Stimulated activated naive CD8-positive, alpha-beta T cell treated with anti-CD3 and anti-CD28 coated beads, Interleukin-15, Interleukin-2, amounts not matched to agents 100 ng/mL and 50 ng/mL, for 24 hours (primary cell): Measurements from ENCODE around the gene BOLA2B.

Experiments
- H3K27ac Mint-ChIP-seq: one replicate; pipeline ENCODE4 v1.8.0; 2021; ENCODE audit warnings: mild to moderate bottlenecking, mixed read lengths
- H3K27me3 Mint-ChIP-seq: one replicate; pipeline ENCODE4 v1.8.0; 2021; ENCODE audit warnings: mixed read lengths
- H3K36me3 Mint-ChIP-seq: one replicate; pipeline ENCODE4 v1.8.0; 2021; ENCODE audit warnings: low read depth, mixed read lengths
- H3K4me1 Mint-ChIP-seq: one replicate; pipeline ENCODE4 v1.8.0; 2021; ENCODE audit warnings: low read depth, mixed read lengths
- H3K4me3 Mint-ChIP-seq: one replicate; pipeline ENCODE4 v1.8.0; 2021; ENCODE audit warnings: mild to moderate bottlenecking, mixed read lengths
- H3K9me3 Mint-ChIP-seq: one replicate; pipeline ENCODE4 v1.8.0; 2021; ENCODE audit warnings: mixed read lengths

The BOLA2B gene

DNA sequence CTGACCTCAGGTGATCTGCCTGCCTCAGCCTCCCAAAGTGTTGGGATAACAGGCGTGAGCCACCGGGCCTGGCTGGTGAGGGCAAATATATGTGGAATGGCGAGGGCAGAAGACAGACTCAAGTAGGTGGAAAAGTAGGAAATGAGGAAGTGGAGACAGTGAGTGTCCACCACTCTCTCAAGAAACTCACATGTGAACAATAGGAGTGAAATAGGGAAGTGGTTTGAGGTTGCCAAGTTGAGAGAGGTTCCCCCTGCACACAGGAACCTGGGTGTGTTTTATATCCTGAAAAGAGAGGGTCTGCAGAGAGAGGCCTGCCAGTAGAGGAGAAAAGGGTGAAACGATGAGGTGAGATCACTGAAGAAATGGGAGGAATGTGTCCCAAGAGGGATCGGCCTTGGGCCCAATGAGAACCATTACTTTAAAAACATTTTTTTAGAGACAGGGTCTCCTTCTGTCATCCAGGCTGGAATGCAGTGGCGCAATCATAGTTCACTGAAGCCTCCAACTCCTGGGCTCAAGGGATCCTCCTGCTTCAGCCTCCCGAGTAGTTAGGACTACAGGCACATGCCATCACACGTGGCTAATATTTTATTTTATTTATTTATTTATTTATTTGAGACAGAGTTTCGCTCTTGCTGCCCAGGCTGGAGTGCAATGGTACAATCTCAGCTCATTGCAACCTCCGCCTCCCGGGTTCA lies 27.1 kb downstream of the BOLA2B start:
- Mint-ChIP-seq H3K9me3 (peaks cover 4% of the 10 kb centered on the region), H3K36me3 (no peaks in the 10 kb centered on the region), H3K27me3 (no peaks in the 10 kb centered on the region), H3K27ac (peak overlapping the region; percentile 23), H3K4me1 (peaks cover 40% of the 10 kb centered on the region), H3K4me3 (no peak overlapping the region)

DNA sequence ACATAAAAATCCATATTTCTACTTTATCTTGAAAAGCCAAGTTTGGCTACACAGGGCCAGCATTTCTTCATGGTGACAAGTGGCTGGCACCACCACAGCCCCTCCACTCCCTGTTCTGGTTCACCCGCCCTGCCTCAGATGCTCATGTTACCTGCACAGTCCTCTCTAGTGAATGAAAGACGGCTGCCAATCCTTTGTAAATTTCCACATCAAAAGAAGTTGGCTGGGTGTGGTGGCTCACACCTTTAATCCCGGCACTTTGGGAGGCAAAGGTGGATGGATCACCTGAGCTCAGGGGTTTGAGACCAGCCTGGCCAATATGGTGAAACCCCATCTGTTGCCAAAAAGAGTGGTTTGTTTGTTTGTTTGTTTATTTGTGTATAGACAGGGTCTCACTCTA lies 29.9 kb downstream of the BOLA2B start:
- peaks cover 40% of the 10 kb centered on the region for H3K4me1 Mint-ChIP-seq
- H3K27me3 Mint-ChIP-seq = no peaks in the 10 kb centered on the region
- no peak overlapping the region for H3K4me3 Mint-ChIP-seq
- no peaks in the 10 kb centered on the region for H3K36me3 Mint-ChIP-seq
- peaks cover 4% of the 10 kb centered on the region for H3K9me3 Mint-ChIP-seq
- no peak overlapping the region for H3K27ac Mint-ChIP-seq

DNA sequence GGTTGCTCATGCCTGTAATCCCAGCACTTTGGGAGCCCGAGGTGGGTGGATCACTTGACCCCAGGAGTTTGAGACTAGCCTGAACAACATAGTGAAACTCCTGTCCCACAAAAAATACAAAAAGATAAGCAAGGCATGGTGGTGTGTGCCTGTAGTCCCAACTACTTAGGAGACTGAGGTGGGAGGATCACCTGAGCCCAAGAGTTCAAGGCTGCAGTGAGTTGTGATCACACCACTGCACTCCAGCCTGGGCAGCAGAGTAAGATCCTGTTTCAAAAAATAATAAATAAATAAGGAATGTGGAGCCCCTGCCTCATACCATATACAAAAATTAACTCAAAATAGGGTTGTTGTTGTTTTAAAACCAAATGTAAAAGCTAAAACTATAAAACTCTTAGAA lies 36.3 kb downstream of the BOLA2B start:
- no peak overlapping the region for H3K4me3 Mint-ChIP-seq
- no peaks in the 10 kb centered on the region for H3K36me3 Mint-ChIP-seq
- H3K27ac Mint-ChIP-seq = no peak overlapping the region
- no peaks in the 10 kb centered on the region for H3K9me3 Mint-ChIP-seq
- H3K27me3 Mint-ChIP-seq = no peaks in the 10 kb centered on the region
- peaks cover under 1% of the 10 kb centered on the region for H3K4me1 Mint-ChIP-seq

DNA sequence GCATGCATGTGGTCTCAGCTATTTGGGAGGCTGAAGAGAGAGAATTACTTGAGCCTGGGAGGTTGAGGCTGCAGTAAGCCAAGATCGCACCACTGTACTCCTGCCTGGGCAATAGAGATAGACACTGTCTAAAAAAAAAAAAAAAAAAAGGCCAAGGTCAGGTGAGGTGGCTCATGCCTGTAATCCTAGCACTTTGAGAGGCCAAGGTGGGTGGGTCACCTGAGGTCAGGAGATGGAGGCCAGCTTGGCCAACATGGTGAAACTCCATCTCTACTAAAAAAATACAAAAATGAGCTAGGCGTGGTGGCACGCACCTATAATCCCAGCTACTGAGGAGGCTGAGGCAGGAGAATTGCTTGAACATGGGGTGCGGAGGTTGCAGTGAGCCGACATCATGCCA lies 38.3 kb downstream of the BOLA2B start:
- no peak overlapping the region for H3K4me3 Mint-ChIP-seq
- H3K36me3 Mint-ChIP-seq = no peaks in the 10 kb centered on the region
- no peaks in the 10 kb centered on the region for H3K27me3 Mint-ChIP-seq
- no peaks in the 10 kb centered on the region for H3K9me3 Mint-ChIP-seq
- no peak overlapping the region for H3K27ac Mint-ChIP-seq
- no peaks in the 10 kb centered on the region for H3K4me1 Mint-ChIP-seq

DNA sequence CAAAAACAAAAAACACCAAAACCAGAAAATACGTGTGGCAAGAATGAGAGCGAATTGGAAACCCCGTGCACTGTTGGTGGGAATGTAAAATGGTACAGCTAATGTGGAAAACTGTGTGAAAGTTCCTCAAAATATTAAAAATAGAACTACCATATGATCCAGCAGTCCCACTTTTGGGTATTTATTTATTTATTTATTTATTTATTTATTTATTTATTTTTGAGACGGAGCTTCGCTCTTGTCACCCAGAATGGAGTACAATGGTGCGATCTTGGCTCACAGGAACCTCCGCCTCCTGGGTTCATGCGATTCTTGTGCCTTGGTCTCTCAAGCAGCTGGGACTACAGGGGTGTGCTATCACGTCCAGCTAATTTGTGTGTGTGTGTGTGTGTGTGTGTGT lies 40.9 kb downstream of the BOLA2B start:
- no peaks in the 10 kb centered on the region for H3K4me1 Mint-ChIP-seq
- H3K9me3 Mint-ChIP-seq = peaks cover 4% of the 10 kb centered on the region
- H3K4me3 Mint-ChIP-seq = no peak overlapping the region
- no peak overlapping the region for H3K27ac Mint-ChIP-seq
- H3K27me3 Mint-ChIP-seq = no peaks in the 10 kb centered on the region
- H3K36me3 Mint-ChIP-seq = peaks cover 7% of the 10 kb centered on the region

DNA sequence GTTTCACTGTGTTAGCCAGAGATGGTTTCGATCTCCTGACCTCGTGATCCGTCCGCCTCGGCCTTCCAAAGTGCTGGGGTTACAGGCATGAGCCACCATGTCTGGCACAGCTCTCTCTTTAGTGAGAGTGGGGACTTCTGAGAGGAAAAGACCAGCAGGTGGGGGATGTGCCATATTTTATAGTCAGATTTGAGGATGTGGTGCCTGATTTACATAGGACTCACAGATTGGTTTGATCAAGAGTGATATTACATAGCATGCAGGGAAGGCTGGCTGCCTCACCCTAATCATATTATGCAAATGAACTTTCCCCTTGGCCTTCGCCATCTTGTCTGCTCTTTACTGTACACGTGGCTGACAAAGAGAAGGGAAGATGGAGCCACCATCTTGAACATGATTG lies 42.4 kb downstream of the BOLA2B start:
- Mint-ChIP-seq H3K9me3 (peaks cover 4% of the 10 kb centered on the region), H3K36me3 (peaks cover 7% of the 10 kb centered on the region), H3K27me3 (no peaks in the 10 kb centered on the region), H3K4me1 (no peaks in the 10 kb centered on the region), H3K27ac (no peak overlapping the region), H3K4me3 (no peak overlapping the region)

DNA sequence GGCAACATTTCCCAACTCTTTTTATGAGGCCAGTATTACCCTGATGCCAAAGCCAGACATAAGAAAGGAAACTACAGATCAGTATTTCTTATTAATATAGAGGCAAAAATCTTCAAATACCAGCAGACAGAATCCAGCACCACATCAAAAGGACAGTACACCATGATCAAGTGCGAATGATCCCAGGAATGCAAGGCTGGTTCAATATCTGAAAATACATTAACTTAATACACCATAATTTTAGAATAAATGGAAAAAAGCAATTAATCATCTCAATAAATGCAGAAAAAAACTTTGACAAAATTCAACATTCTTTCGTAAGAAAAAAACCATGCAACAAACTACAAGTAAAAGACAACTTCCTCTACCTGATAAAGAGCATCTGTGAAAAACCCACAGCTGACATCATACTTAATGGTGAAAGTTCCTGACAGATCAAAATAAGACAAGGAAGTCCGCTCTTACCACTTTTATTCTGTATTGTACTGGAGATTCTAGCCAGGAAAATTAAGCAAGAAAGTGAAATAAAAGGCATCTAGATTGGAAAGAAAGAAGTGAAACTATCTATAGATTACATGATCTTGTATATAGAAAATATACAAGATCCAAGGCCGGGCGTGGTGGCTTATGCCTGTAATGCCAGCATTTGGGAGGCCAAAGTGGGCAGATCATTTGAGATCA lies 44.1 kb downstream of the BOLA2B start:
- Mint-ChIP-seq H3K4me1 (no peaks in the 10 kb centered on the region), H3K9me3 (peaks cover 4% of the 10 kb centered on the region), H3K27ac (no peak overlapping the region), H3K27me3 (no peaks in the 10 kb centered on the region), H3K36me3 (peaks cover 7% of the 10 kb centered on the region), H3K4me3 (no peak overlapping the region)

DNA sequence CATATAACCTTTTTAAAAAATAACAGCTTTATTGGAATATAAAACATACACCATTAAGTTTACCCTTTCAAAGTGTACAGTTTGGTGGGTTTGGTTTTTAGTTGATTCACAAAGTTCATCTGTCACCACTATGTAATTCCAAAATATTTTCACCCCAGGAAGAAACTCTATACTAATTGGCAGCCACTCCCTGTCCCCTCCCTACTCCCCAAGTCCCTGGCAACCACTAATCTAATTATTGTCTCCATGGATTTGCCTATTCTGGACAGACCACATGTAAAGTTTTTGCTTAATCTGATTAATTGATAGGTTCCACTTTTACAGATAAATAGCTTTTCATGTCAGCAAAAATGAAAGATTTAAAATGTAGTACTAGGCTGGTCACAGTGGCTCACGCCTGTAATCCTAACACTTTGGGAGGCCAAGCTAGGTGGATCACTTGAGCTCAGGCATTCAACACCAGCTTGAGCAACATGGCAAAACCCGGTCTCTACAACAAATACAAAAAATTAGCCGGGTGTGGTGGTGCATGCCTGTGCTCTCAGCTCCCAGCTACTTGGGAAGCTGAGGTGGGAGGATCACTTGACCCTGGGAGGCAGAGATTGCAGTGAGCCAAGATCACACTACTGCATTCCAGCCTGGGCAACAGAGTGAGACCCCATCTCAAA lies 45.5 kb downstream of the BOLA2B start:
- no peak overlapping the region for H3K4me3 Mint-ChIP-seq
- H3K27ac Mint-ChIP-seq = no peak overlapping the region
- peaks cover 7% of the 10 kb centered on the region for H3K36me3 Mint-ChIP-seq
- peaks cover 4% of the 10 kb centered on the region for H3K9me3 Mint-ChIP-seq
- no peaks in the 10 kb centered on the region for H3K27me3 Mint-ChIP-seq
- peaks cover 6% of the 10 kb centered on the region for H3K4me1 Mint-ChIP-seq

DNA sequence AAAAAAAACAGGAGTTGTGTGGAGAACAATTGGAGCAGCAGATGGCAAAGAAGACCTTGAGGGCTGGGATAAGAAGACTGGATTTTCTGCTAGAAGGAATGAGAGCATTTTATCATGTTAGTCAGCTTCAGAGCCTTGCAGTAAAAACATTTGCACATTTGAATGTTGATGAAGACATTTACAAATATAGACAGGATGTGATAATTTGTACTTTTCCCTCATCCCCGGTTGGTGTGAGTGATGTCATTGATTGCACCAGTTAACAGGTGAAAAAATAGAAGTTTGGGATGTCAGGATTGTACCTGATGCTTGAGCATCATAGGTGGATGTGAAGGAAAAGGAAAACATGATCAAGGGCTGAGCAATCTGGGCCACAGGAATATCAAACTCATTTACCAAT lies 47.8 kb downstream of the BOLA2B start:
- Mint-ChIP-seq H3K27ac (no peak overlapping the region), H3K4me3 (no peak overlapping the region), H3K27me3 (no peaks in the 10 kb centered on the region), H3K4me1 (peaks cover 13% of the 10 kb centered on the region), H3K36me3 (peaks cover 7% of the 10 kb centered on the region), H3K9me3 (peaks cover 4% of the 10 kb centered on the region)

DNA sequence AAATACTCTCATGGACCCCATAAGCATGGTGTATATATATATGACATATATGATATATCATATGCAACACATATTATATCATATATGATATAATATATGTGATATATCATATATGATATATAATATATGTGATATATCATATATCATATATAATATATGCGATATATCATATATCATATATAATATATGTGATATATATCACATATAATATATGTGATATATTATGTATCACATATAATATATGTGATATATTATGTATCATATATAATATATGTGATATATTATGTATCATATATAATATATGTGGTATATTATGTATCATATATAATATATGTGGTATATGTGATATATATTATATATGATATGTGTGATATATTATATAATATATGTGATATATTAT lies 48.5 kb downstream of the BOLA2B start:
- Mint-ChIP-seq H3K4me1 (peaks cover 15% of the 10 kb centered on the region), H3K27ac (no peak overlapping the region), H3K4me3 (no peak overlapping the region), H3K9me3 (peaks cover 4% of the 10 kb centered on the region), H3K36me3 (peaks cover 7% of the 10 kb centered on the region), H3K27me3 (no peaks in the 10 kb centered on the region)

DNA sequence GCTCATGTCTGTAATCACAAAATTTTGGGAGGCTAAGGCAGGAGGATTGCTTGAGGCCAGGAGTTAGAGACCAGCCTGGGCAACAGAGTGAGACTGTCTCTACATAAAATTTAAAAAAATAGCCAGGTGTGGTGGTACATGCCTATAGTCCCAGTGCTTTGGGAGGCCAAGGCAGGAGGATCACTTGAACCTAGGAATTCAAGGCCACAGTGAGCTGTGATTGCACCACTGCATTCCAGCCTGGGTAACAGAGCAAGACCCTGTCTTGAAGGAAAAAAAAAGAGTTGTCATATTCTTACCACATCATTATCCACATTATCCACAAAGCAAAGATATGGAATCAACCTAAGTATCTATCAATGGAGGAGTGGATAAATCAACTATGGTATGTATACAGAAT lies 49.4 kb downstream of the BOLA2B start:
- Mint-ChIP-seq H3K27me3 (no peaks in the 10 kb centered on the region), H3K4me1 (peaks cover 22% of the 10 kb centered on the region), H3K27ac (no peak overlapping the region), H3K4me3 (no peak overlapping the region), H3K9me3 (no peaks in the 10 kb centered on the region), H3K36me3 (peaks cover under 1% of the 10 kb centered on the region)

DNA sequence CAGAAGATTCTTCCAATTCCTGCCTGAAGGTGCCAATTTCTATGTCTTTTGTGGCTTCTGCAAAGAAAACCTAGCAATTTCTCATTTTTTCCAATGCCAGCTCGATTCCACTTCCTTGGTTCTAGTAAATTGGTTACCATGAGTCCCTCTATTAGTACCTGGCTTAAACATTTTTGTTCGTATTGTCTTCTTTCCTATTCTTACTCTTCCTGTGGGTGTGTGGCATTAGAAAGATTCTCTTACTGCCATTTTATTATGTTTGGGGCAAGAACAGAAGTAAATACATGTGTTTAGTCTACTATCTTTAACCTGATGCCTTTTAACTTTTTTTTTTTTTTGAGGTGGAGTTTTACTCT lies 50.1 kb downstream of the BOLA2B start:
- H3K4me3 Mint-ChIP-seq = no peak overlapping the region
- no peaks in the 10 kb centered on the region for H3K9me3 Mint-ChIP-seq
- no peaks in the 10 kb centered on the region for H3K36me3 Mint-ChIP-seq
- peak overlapping the region; percentile 43 for H3K27ac Mint-ChIP-seq
- no peaks in the 10 kb centered on the region for H3K27me3 Mint-ChIP-seq
- peaks cover 22% of the 10 kb centered on the region for H3K4me1 Mint-ChIP-seq
